Panc1 (cell line): ENCODE results near the gene RNU5B-1. TPM values are rescaled to one million over a fixed set of nuclear protein-coding genes. Genes with fewer than 3 reads are reported as not detected.

Source experiments
- ATAC-seq: fragments of 200-7000 bp; cut with Tn5 transposase; 2 replicates; pipeline ENCODE4 v1.9.1; 2020; ENCODE audit warnings: mild to moderate bottlenecking, moderate library complexity
- BruUV-seq: library from RNA; stranded (reverse); fragments of 400-500 nt; replicated peaks from 2 replicates; lab custom pipeline; 2021; lab: Mats Ljungman, UMichigan
- CTCF ChIA-PET: fragments of 300-600 bp; sonication (Branson Sonifier 250); formaldehyde crosslinking; loops from one replicate; lab custom pipeline; 2022; ENCODE audit warnings: antibody characterized with exemption; lab: Charles Lee
- POLR2A ChIA-PET: fragments of 300-600 bp; sonication (Branson Sonifier 250); formaldehyde crosslinking; loops from one replicate; lab custom pipeline; 2022; ENCODE audit warnings: antibody characterized with exemption; lab: Charles Lee
- DNase-seq: peaks from one replicate; pipeline ENCODE4 v3.0.0-alpha.2; 2010; ENCODE audit warnings: low read depth, low spot score
- H3K27ac ChIP-seq: 2 replicates; pipeline ENCODE4 v1.5.1; 2011; ENCODE audit warnings: mild to moderate bottlenecking, low read length, inconsistent platforms
- H3K27me3 ChIP-seq: fragments of 200-500 bp; sonication (Bioruptor generic); 2 replicates; pipeline ENCODE4 v1.6.0; 2014; ENCODE audit warnings: low read length, inconsistent platforms; ENCODE audit not compliant: control insufficient read depth, insufficient read depth
- H3K36me3 ChIP-seq: fragments of 200-500 bp; sonication (Bioruptor generic); 2 replicates; pipeline ENCODE4 v1.5.1; 2014; ENCODE audit warnings: inconsistent platforms, mild to moderate bottlenecking, low read length, moderate library complexity; ENCODE audit not compliant: control insufficient read depth, insufficient read depth
- H3K4me1 ChIP-seq: 2 replicates; pipeline ENCODE4 v1.5.1; 2011; ENCODE audit warnings: inconsistent platforms, mild to moderate bottlenecking, low read length, moderate library complexity; ENCODE audit not compliant: control insufficient read depth, insufficient read depth
- H3K4me3 ChIP-seq, 2 experiments: 2 replicates each; pipeline ENCODE4 v1.5.1; 2011 to 2012; ENCODE audit warnings: low read depth in 2 of 2, low read length in 2 of 2, mild to moderate bottlenecking in 2 of 2, inconsistent platforms in 1 of 2, moderate library complexity in 1 of 2
- H3K9me3 ChIP-seq: fragments of 200-500 bp; sonication (Bioruptor generic); 2 replicates; pipeline ENCODE4 v1.5.1; 2014; ENCODE audit warnings: low read depth, mild to moderate bottlenecking, inconsistent platforms, low read length, moderate library complexity; ENCODE audit not compliant: control insufficient read depth, insufficient read depth
- POLR2AphosphoS5 ChIP-seq: IDR thresholded peaks from 2 replicates; pipeline ENCODE4 v1.6.1; 2012; ENCODE audit warnings: mild to moderate bottlenecking, low read depth, low read length, moderate library complexity
- SIN3A ChIP-seq: IDR thresholded peaks from 2 replicates; pipeline ENCODE4 v1.6.1; 2012; ENCODE audit warnings: low read depth, mild to moderate bottlenecking, low read length, moderate library complexity, borderline replicate concordance; ENCODE audit not compliant: insufficient read depth
- TCF7L2 ChIP-seq: IDR thresholded peaks from 2 replicates; pipeline ENCODE4 v1.6.1; 2011; ENCODE audit warnings: mild to moderate bottlenecking, low read depth, low read length, inconsistent platforms
- in situ Hi-C: cut with HindIII; loops from 2 replicates; pipeline ENCODE4 v1.10.0; 2016; ENCODE audit warnings: low sequenced_read_pairs, low pct_unique_long_range_greater_than_20kb
- intact Hi-C: fragments of 100-400 bp; cut with micrococcal nuclease; formaldehyde crosslinking; loops from one replicate; pipeline ENCODE4 v1.10.0; 2022; ENCODE audit not compliant: unreplicated experiment
- total RNA-seq: library from RNA; stranded (reverse); gene quantifications from one replicate; pipeline ENCODE4 v1.2.1, GENCODE V29; 2021; ENCODE audit not compliant: unreplicated experiment
- TF ChIP-seq, protein P1 (sequence below), 2 experiments: IDR thresholded peaks; 2 replicates each; pipeline ENCODE4 v1.6.1; 2011 to 2012; ENCODE audit warnings: low read depth in 2 of 2, control low read depth in 1 of 2, low read length in 1 of 2, mild to moderate bottlenecking in 1 of 2, moderate library complexity in 1 of 2; ENCODE audit not compliant: insufficient read depth in 1 of 2
- TF ChIP-seq, protein P2 (sequence below): fragments of 450-650 bp; IDR thresholded peaks from 2 replicates; pipeline ENCODE4 v1.5.1; 2017; ENCODE audit warnings: mild to moderate bottlenecking

The RNU5B-1 gene
- total RNA-seq, 1 experiment from 2014 or later: not detected

DNA sequence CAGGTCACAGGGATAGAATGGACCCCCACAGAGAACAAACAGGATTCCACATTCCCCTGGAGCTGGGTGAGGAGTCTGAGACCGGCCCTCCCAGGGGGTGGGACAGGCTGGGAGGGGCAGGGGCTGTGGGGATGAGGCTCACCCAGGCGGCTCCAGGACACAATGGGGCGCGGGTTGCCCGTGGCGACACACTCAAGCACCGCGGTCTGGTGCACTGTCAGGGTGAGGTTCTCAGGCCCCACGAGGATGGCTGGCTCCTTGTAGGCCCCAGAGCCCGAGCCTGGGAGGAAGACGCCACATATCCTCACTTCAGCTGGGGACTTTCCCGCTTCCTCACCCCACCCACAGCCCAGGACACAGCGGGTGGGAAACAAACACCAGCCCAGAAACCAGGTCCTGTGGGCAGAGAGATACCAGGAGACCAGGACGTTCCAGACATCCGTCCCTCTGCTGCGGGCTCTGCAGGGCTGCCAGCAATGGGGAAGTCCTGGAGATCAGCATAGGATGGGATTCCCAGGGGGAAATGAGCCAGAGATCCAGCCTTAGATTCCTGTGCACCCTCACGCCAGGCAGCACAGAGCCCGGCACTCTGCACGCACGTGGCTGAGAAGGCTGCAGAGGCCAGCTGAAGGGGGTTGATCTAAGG is 30.2 kb downstream of the RNU5B-1 start:
- no peaks in the 10 kb centered on the region for H3K4me1 ChIP-seq
- BruUV-seq: no TSS peak
- no peak for ATAC-seq
- no peaks in the 10 kb centered on the region for H3K36me3 ChIP-seq
- CTCF ChIA-PET: no interaction called here
- intact Hi-C loops (no loop called here), in situ Hi-C loops (no loop called here)
- no peak for TF ChIP-seq POLR2AphosphoS5
- no peak for TF ChIP-seq SIN3A
- no peak for TF ChIP-seq TCF7L2
- no peaks in the 10 kb centered on the region for H3K27me3 ChIP-seq
- POLR2A ChIA-PET: no interaction called here
- DNase-seq: no peak
- H3K4me3 ChIP-seq: no peak overlapping the region
- H3K9me3 ChIP-seq: no peaks in the 10 kb centered on the region
- no peak overlapping the region for H3K27ac ChIP-seq

DNA sequence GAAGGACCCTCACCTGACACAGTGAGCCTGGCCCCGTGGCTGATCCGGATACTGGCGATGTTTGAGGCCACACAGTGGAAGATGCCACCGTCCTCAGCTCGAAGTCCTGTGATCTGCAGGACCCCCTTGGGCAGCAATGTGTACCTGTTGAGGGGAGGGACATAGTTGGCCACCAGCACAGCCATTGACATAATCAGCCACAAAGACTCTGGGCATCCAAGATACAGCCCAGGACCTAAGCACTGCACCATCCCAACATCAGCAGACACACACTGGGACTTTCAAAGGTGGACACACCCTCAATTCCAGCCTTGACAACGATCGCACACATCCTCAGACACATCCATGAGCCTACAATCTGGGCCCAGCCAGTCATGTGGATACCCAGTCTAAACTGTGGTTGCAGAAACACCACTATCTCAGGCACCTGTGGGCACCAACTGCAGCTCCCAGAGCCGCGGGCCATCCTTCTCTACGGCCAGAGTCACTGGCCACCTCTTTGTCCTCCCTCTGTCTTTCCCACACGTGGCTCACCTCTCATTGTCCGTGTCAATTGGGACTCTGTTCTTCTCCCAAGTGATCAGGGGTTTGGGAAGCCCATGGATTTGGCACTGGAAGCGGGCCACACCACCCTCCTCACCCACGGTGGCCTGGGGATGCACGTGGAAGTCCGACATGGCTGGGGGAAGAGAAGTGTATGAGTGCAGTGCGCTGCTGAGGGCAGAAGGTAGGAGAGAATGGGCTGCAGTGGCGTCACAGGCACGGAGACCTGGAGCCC is 31.0 kb downstream of the RNU5B-1 start:
- H3K9me3 ChIP-seq: no peaks in the 10 kb centered on the region
- intact Hi-C loops (no loop called here), in situ Hi-C loops (no loop called here)
- TF ChIP-seq, protein P1, sequence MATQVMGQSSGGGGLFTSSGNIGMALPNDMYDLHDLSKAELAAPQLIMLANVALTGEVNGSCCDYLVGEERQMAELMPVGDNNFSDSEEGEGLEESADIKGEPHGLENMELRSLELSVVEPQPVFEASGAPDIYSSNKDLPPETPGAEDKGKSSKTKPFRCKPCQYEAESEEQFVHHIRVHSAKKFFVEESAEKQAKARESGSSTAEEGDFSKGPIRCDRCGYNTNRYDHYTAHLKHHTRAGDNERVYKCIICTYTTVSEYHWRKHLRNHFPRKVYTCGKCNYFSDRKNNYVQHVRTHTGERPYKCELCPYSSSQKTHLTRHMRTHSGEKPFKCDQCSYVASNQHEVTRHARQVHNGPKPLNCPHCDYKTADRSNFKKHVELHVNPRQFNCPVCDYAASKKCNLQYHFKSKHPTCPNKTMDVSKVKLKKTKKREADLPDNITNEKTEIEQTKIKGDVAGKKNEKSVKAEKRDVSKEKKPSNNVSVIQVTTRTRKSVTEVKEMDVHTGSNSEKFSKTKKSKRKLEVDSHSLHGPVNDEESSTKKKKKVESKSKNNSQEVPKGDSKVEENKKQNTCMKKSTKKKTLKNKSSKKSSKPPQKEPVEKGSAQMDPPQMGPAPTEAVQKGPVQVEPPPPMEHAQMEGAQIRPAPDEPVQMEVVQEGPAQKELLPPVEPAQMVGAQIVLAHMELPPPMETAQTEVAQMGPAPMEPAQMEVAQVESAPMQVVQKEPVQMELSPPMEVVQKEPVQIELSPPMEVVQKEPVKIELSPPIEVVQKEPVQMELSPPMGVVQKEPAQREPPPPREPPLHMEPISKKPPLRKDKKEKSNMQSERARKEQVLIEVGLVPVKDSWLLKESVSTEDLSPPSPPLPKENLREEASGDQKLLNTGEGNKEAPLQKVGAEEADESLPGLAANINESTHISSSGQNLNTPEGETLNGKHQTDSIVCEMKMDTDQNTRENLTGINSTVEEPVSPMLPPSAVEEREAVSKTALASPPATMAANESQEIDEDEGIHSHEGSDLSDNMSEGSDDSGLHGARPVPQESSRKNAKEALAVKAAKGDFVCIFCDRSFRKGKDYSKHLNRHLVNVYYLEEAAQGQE (IDR thresholded peaks at IDR 0.05; ENCODE audit: insufficient read depth in 1 of 2, low read depth in 2 of 2, low read length in 1 of 2): no peak
- no peak for TF ChIP-seq POLR2AphosphoS5
- TF ChIP-seq TCF7L2: no peak
- TF ChIP-seq SIN3A: no peak
- TF ChIP-seq, protein P2, sequence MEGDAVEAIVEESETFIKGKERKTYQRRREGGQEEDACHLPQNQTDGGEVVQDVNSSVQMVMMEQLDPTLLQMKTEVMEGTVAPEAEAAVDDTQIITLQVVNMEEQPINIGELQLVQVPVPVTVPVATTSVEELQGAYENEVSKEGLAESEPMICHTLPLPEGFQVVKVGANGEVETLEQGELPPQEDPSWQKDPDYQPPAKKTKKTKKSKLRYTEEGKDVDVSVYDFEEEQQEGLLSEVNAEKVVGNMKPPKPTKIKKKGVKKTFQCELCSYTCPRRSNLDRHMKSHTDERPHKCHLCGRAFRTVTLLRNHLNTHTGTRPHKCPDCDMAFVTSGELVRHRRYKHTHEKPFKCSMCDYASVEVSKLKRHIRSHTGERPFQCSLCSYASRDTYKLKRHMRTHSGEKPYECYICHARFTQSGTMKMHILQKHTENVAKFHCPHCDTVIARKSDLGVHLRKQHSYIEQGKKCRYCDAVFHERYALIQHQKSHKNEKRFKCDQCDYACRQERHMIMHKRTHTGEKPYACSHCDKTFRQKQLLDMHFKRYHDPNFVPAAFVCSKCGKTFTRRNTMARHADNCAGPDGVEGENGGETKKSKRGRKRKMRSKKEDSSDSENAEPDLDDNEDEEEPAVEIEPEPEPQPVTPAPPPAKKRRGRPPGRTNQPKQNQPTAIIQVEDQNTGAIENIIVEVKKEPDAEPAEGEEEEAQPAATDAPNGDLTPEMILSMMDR: no peak
- no TSS peak for BruUV-seq
- H3K4me1 ChIP-seq: no peaks in the 10 kb centered on the region
- H3K27ac ChIP-seq: no peak overlapping the region
- CTCF ChIA-PET: no interaction called here
- H3K4me3 ChIP-seq: no peak overlapping the region
- POLR2A ChIA-PET: no interaction called here
- H3K36me3 ChIP-seq: no peaks in the 10 kb centered on the region
- DNase-seq (no peak), ATAC-seq (no peak)
- H3K27me3 ChIP-seq: no peaks in the 10 kb centered on the region
